Spleen (tissue), 11 donors: ENCODE data around the gene SYK. TPM values are rescaled to one million over a fixed set of nuclear protein-coding genes. Genes with fewer than 3 reads are reported as not detected.

ENCODE experiments used
- DNase-seq: peaks from one replicate; pipeline ENCODE4 v3.0.0-alpha.2; 2020
- H3K27ac ChIP-seq, 8 donors: fragments of 200-600 bp; sonication (generic) in 7 of 8; 1 replicate in 4 of 8; 2 replicates in 4 of 8; pipeline versions ENCODE4 v1.5.0 to v1.8.0; 2016 to 2021; ENCODE audit warnings: inconsistent platforms in 4 of 8, mild to moderate bottlenecking in 4 of 8, moderate library complexity in 1 of 8
- H3K27me3 ChIP-seq, 7 donors: fragments of 200-600 bp; sonication (generic) in 6 of 7; replicated peaks in 1 of 7; 1 replicate in 4 of 7; 2 replicates in 3 of 7; pipeline versions ENCODE4 v1.5.0 to v1.8.0; 2016 to 2021; ENCODE audit warnings: inconsistent platforms in 3 of 7, mild to moderate bottlenecking in 1 of 7
- H3K36me3 ChIP-seq, 6 donors: fragments of 200-600 bp; sonication (generic) in 5 of 6; 1 replicate in 4 of 6; 2 replicates in 2 of 6; pipeline versions ENCODE4 v1.5.0 to v1.8.0; 2016 to 2021; ENCODE audit warnings: inconsistent platforms in 2 of 6
- H3K4me1 ChIP-seq, 6 donors: fragments of 200-600 bp; sonication (generic) in 5 of 6; 1 replicate in 3 of 6; 2 replicates in 3 of 6; pipeline versions ENCODE4 v1.5.0 to v1.8.0; 2016 to 2021; ENCODE audit warnings: inconsistent platforms in 3 of 6
- H3K4me3 ChIP-seq, 8 donors: fragments of 200-600 bp; sonication (generic) in 7 of 8; 1 replicate in 4 of 8; 2 replicates in 4 of 8; pipeline versions ENCODE4 v1.5.0 to v1.8.0; 2016 to 2021; ENCODE audit warnings: inconsistent platforms in 4 of 8, mild to moderate bottlenecking in 4 of 8, moderate library complexity in 2 of 8
- H3K9me3 ChIP-seq, 8 donors: fragments of 200-600 bp; sonication (generic) in 7 of 8; 1 replicate in 4 of 8; 2 replicates in 4 of 8; pipeline versions ENCODE4 v1.5.0 to v1.8.0; 2016 to 2021; ENCODE audit warnings: inconsistent platforms in 4 of 8
- CTCF ChIP-seq, 11 experiments: fragments of 200-600 bp in 7 of 11; fragments of 450-650 bp in 4 of 11; sonication (generic) in 4 of 11; IDR thresholded peaks in 8 of 11; conservative IDR thresholded peaks in 3 of 11; 1 replicate in 7 of 11; 2 replicates in 4 of 11; pipeline versions ENCODE4 v1.4.0 to v1.8.0; 2016 to 2021; ENCODE audit warnings: antibody characterized with exemption in 11 of 11, inconsistent platforms in 4 of 11, mild to moderate bottlenecking in 1 of 11
- POLR2A ChIP-seq, 3 donors: fragments of 450-650 bp; IDR thresholded peaks; one replicate each; pipeline ENCODE4 v1.5.1; 2017; ENCODE audit warnings: antibody characterized with exemption in 3 of 3, mild to moderate bottlenecking in 1 of 3
- POLR2AphosphoS5 ChIP-seq, 3 donors: sonication (generic); formaldehyde crosslinking; IDR thresholded peaks; one replicate each; pipeline ENCODE4 v1.5.1; 2017; ENCODE audit warnings: antibody characterized with exemption in 3 of 3
- WGBS, 5 donors: extraction: QIAGEN DNeasy Blood & Tissue Kit in 3 of 5; methylation state at CpG; one replicate each; pipeline versions ENCODE4 v1.1.5 to v1.1.7; 2013 to 2018; 5-methylcytosine and 5-hydroxymethylcytosine counted together
- intact Hi-C: fragments of 100-400 bp; cut with DNase I; formaldehyde crosslinking; loops from one replicate; pipeline ENCODE4 v1.15.0; 2023; ENCODE audit warnings: low total_unique reads
- polyA plus RNA-seq, 3 donors: library from polyadenylated mRNA; stranded (reverse); fragments of 200-250 nt; gene quantifications; one replicate each; pipeline ENCODE4 v1.2.1, GENCODE V29; 2013
- total RNA-seq, 7 donors: library from RNA; depleted of rRNA in 3 of 7; stranded (reverse); fragments of >200 nt in 3 of 7; fragmentation: NEBNext Ultra II Directional in 4 of 7; extraction: Animal tissue kit (Norgen Biotek cat#: 25700) in 4 of 7; gene quantifications; one replicate each; pipeline versions ENCODE4 v1.1.0 to v1.2.1, GENCODE V29; 2016 to 2021
- donor health status: healthy with polysubstance abuse.
- donor health status: DM: no; HTN: no; CAD: no; lungs with moderate emphysema.
- donor health status: DM: no; HTN: no; CAD: no.
- donor health status: Bipolar disorder and iron deficiency.
- donor health status: healthy.
- donor health status: DM: no; HTN: no; CAD: no.
- donor health status: DM: yes; HTN: yes; CAD: no.

SYK gene
- total and polyA plus RNA-seq, 10 donors: 42.6 to 152 (median 111) TPM

DNA sequence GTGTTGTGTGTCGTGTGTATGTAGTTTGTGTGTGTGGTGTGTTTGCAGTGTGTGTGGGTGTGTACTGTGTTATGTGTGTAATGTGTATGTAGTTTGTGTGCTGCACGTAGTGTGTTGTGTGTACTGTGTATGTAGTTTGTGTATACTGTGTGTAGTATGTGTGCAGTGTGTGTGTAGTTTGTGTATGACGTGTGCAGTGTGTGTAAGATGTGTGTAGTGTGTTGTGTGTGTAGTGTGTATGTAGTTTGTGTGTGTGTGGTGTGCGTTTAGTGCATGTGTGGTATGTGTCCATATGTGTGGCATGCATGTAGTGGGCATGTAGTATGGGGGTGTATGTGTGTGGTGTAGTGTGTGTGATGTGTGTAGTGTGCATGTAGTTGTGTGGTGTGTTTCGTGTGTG lies 39.6 kb downstream of the SYK start:
- Histone ChIP-seq H3K9me3 (no peaks in the 10 kb centered on the region), H3K27ac (peak overlapping the region in 1 of 8 donors; percentile 72), H3K27me3 (no peaks in the 10 kb centered on the region), H3K4me3 (no peak overlapping the region), H3K36me3 (peaks cover 0 to 66% (median 22%) of the 10 kb centered on the region in 6 donors), H3K4me1 (peaks cover 6 to 77% (median 47%) of the 10 kb centered on the region in 6 donors)
- WGBS, 5 donors: 92 to 97% (median 96%) methylated on average over 5 of the region's 5 CpGs
- TF ChIP-seq POLR2AphosphoS5 (IDR thresholded peaks at IDR 0.05) (no peak), POLR2A (IDR thresholded peaks at IDR 0.05) (no peak), CTCF (IDR thresholded peaks at IDR 0.05 in 8 of 11, conservative IDR thresholded peaks at IDR 0.05 in 3 of 11) (no peak)
- no peak for DNase-seq
- intact Hi-C loops: no loop called here

DNA sequence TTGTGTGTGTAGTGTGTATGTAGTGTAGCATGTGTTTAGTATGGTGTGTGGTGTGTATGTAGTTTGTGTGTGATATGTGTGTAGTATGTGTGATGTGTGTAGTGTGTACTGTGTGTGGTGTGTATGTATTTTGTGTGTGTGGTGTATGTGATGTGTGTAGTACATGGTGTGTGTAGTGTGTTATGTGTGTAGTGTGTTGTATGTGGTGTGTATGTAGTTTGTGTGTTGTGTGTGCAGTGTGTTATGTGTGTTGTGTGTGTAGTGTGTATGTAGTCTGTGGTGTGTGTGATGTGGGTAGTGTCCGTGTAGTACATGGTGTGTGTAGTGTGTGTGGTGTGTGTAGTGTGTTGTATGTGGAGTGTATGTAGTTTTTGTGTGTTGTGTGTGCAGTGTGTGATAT lies 40.0 kb downstream of the SYK start:
- Histone ChIP-seq H3K9me3 (no peaks in the 10 kb centered on the region), H3K4me1 (peaks cover 6 to 73% (median 44%) of the 10 kb centered on the region in 6 donors), H3K27ac (peak overlapping the region in 1 of 8 donors; percentile 72), H3K36me3 (peaks cover 0 to 69% (median 25%) of the 10 kb centered on the region in 6 donors), H3K27me3 (no peaks in the 10 kb centered on the region), H3K4me3 (no peak overlapping the region)
- intact Hi-C loops: no loop called here
- TF ChIP-seq CTCF (IDR thresholded peaks at IDR 0.05 in 8 of 11, conservative IDR thresholded peaks at IDR 0.05 in 3 of 11) (no peak), POLR2A (IDR thresholded peaks at IDR 0.05) (no peak), POLR2AphosphoS5 (IDR thresholded peaks at IDR 0.05) (no peak)
- WGBS, 5 donors: 88 to 97% (median 95%) methylated on average over 1 of the region's 1 CpG
- DNase-seq: no peak

GRCh38 chr9:90842176-90842777 lies 40.7 kb downstream of the SYK start:
- H3K27ac ChIP-seq: peak overlapping the region in 1 of 8 donors; percentile 72
- H3K4me1 ChIP-seq: peaks cover 6 to 66% (median 40%) of the 10 kb centered on the region in 6 donors
- 87 to 96% (median 89%) methylated on average over 7 of the region's 7 CpGs for WGBS, 5 donors
- intact Hi-C loops: no loop called here
- DNase-seq: no peak
- H3K4me3 ChIP-seq: no peak overlapping the region
- H3K9me3 ChIP-seq: no peaks in the 10 kb centered on the region
- TF ChIP-seq POLR2AphosphoS5 (IDR thresholded peaks at IDR 0.05) (no peak), POLR2A (IDR thresholded peaks at IDR 0.05) (no peak), CTCF (IDR thresholded peaks at IDR 0.05 in 8 of 11, conservative IDR thresholded peaks at IDR 0.05 in 3 of 11) (no peak)
- H3K36me3 ChIP-seq: peaks cover 0 to 69% (median 32%) of the 10 kb centered on the region in 6 donors
- H3K27me3 ChIP-seq: no peaks in the 10 kb centered on the region

DNA sequence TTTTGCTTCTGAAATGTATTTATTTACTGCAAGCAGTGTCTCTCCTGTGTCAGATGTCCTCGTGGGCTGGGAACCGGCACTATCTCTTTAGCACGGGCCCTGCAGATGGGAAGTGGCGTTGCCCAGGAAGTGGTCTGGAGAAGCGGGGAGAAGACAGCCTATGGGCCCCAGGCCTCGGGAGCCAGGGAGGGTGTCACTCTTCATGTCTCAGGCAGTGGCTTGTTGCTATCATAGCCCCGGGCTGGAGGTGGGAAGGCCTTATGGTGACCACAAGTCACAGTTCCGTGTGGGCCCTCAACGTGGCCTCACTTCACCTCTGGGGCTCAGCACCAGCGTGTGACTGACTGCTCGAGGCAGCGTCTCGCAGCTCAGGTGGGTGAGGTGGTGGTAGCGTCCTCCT lies 41.4 kb downstream of the SYK start:
- peak overlapping the region in 5 of 8 donors; percentile 25 to 72 (median 43) for H3K27ac ChIP-seq
- H3K4me1 ChIP-seq: peaks cover 6 to 59% (median 32%) of the 10 kb centered on the region in 6 donors
- peak; percentile 30 to 60 (median 32) for TF ChIP-seq POLR2AphosphoS5 (IDR thresholded peaks at IDR 0.05)
- no peak for TF ChIP-seq POLR2A (IDR thresholded peaks at IDR 0.05)
- no peak overlapping the region for H3K4me3 ChIP-seq
- H3K36me3 ChIP-seq: peaks cover 0 to 69% (median 39%) of the 10 kb centered on the region in 6 donors
- WGBS, 5 donors: 40 to 50% (median 45%) methylated on average over 14 of the region's 14 CpGs
- H3K27me3 ChIP-seq: no peaks in the 10 kb centered on the region
- intact Hi-C loops: no loop called here
- no peaks in the 10 kb centered on the region for H3K9me3 ChIP-seq
- DNase-seq: peak; percentile 80
